NCI-H2081 treated with DMSO at 0.1 percent for 48 hours (cell line): ENCODE results near the gene PCGF2.

Source experiments
- DNase-seq: peaks from one replicate; lab custom pipeline; 2025; lab: John Stamatoyannopoulos, UW

The PCGF2 gene

GRCh38 chr17:38751144-38751807 is 3.1 kb upstream of the PCGF2 start:
- DNase-seq, result no peak

DNA sequence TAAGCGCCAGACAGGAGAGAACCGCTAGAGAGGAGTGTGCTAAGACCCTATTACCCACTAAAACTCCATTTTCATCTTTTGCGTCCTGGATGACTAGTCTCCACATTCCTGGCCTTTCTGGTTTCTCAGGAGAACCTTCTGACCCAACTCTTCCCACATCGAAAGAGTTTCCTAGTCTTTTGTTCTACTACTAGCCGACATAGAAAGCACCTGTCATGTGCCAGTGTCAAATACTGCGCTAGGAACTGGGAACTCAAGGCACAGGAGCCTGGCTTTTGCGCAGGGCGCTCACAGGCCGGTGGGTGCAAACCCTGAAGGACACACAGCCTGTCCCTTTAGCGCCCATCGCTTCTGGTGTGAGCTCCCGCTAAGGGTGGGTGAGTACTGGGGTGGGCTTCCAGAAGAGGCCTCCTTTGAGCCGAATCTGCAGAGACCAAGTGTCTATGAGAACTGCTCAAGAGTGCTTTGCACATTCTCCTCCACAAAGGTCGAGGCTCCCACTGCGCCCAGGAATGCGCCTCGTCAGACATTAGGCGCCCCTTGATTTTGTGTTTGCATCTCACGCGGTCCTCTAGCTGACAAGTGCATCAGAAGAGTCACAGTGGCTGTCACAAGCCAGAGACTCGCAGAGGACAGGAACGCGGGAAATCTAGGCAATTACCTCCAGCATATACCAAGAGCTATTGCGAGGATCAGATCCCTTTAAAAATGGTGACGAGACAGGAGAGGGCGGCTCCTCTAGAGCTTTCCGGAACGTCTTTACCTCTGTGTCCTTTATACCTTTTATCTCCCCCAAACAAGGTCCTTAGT is 2.4 kb upstream of the PCGF2 start:
- DNase-seq, result no peak

- no peak for DNase-seq
Observed at GRCh38 chr17:38750044-38750311, 1.8 kb upstream of the PCGF2 start.

DNA sequence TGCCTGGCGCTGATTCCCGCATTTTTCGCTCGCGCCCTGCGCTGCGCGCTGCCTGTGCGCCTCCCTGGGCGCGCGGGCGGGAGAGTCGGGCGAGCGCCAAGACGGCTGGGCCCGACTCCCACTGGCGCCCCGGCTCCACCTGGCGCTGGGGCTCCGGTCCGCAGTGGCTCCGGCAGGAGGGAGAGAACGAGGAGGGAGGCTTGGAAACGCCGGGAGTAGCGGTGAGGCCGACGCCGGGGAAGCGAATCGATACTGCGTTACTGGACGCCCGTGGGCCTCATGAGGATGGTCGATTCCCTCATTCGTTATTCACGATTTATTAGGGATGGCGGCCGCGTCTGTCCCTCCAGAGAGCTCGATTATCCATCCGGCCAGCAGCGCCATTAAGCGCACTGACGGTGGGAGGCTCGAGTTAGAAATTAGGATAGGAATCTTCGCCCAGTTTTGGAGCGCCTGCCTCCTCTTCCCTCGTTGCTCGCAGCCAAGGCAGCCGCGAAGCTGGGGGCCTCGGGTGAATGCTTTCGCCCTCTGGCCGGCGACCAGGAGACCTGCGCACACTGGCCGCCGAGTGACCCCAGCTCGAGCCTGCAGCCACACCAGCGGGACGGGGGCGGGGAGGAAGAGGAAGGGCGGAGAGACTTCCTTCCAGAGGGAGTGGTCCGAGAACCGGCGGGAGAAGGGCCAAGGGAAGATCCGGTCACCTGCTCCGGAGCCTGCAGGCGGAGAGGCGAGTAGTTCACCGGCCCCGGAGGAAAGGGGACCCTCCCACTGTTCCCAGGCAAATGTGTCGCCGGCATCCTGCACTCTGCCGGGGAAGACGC is 1.3 kb upstream of the PCGF2 start:
- DNase-seq, result no peak

GRCh38 chr17:38748892-38749222 is 721 bp upstream of the PCGF2 start:
- DNase-seq, result no peak

DNA sequence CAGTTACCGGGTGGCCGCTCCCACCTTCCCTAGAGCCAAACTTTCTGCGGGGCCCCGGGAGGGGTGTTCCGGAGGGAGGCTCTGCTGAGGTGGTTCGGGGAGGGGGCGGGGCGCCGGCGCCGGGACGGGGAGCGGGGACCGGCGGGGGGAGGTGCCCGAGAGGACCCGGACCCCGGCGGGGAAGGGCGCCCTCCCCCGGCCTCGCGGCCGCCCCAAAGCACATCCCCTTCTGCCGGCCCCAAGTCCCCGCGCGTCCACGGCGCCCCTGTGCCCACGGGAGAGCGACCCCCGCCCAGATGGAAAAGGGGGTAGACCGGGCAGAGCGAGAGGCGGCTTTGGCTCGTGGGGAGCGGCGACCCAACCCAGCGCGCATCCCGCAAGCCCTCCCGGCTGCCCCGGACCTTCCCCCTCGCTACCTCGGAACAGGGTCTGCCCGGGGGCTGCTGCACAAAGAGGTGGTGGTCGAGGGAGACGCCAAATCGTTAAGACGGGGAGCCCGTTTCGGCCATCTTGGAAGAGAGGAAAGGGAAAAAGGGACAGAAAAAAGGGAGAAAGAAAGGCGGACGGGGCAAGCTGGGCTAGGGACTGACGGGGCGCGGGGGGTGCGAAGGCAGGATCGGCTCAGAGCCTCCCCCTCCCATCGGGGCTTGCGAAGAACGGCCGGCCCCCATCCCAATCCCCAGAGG is 530 bp downstream of the PCGF2 start:
- no peak for DNase-seq

GRCh38 chr17:38746849-38747462 is 1.2 kb downstream of the PCGF2 start:
- no peak for DNase-seq

DNA sequence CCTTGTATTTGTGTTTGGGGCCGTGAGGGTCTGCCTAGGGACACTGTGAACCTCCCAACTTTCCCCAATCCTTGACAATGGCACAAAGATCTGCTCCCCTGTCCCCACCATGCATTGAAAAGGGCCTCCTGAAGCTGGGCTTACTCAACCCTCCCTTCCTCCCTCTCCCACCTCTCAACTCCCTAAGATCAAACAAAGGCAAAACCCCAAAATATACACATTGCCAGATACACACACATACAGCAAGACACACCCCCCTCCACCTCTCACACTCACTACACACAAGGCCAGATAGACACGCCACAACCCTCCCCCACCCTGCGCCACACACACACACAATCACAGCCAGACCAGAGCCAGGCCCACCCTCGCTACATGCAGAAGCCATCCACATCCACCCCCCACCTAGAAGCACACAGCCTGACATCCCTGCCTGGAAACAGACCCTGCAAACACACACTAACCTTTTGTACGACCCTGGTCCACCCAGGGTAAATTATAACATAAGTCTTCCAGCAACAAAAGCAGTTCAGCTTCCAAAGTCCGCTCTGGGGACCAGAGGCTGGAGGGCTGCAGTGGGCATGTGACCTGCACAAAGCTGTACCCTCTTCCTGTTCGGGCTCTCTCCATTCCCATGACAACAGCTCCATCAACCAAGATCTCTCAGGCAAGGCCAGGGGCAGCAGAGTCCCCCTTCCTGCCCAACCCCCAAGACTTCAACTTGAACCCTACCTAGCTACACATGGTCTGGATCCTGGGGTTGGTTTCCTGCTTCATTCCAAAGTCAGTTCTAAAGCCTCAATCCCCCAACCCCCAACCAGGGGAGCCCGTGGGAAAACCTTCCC is 1.9 kb downstream of the PCGF2 start:
- DNase-seq, result no peak

GRCh38 chr17:38745545-38745944 is 2.6 kb downstream of the PCGF2 start:
- peak; percentile 44 for DNase-seq

- DNase-seq, result peak; percentile 57
Observed at GRCh38 chr17:38743556-38744171, 4.5 kb downstream of the PCGF2 start.

DNA sequence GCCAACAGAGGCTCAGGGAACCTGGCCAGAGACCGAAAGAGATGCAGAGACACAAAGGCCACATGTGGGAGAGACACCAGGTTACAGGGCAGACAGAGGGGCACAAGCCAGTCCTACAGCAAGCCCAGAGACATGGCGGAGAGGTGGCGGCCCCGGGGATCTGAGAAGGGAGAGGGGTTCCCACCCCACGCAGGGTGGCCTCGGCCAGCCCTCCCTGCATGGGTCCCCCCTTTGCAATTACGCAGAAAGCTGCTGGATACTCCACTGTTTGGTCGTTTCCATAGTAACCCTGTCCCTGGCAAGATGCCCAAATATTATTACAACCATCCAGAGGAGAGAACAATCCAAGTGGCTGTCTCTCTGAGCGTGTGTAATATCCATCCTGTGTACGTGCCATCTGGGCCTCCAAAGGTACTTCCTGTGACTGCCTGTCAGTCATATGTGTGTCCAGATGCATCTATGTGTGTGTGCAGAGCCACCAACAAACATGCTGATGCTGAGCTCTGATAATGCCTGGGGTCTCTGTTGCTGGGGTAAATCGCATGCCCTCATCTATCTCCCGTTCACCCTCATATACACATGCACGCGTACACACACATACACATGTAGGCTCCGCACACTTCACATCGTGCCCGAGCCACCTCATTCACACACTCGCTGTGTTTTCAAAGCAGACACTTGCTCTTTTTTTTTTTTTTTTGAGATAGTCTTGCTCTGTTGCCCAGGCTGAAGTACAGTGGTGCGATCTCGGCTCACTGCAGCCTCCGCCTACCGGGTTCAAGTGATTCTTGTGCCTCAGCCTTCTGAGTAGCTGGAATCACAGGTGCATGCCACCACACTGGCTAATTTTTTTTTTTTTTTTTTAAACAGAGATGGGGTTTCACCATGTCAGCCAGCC is 5.5 kb downstream of the PCGF2 start:
- DNase-seq, result peak; percentile 97

DNA sequence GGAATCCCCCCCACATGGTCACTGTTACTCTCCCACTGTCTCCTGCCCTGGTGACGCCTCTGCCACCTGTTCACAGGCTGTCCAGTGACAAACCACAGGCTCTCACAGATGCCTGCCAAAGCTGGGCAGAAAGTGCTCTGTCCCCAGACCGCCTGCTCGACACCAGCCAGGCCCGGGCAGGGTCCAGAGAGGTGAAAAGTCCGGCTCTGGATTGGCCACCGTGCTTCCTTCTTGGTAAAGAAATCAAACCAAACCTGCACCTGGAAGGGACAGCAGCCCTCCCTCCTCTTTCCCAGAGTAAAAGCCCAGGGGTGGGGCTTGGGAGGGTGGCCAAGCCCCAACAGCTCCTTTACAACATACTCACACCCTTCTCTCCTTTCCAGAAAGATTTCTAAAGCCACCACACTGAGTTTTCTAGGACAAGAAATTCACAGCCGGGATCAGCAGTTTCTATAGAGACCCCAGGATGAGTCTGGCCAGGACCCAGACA is 6.2 kb downstream of the PCGF2 start:
- no peak for DNase-seq

DNA sequence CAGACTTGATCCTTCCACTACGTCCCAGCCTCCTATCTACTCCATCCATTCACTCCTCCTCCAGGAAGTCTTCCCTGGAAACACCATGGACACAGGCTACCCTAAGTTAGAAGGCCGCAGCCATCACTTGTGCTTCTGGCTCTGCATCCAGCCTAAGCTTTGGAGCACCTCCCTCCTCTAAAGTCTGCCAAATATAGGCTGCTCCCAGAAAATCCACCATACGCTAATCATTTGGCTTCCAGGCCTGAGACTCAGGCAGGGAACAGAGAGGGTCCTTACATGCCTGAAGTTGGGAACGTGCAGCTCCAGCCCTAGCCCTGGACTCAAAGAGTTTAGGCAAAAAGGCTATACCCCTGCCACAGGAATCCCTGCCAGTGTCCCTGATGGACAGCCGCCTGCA is 6.7 kb downstream of the PCGF2 start:
- no peak for DNase-seq

DNA sequence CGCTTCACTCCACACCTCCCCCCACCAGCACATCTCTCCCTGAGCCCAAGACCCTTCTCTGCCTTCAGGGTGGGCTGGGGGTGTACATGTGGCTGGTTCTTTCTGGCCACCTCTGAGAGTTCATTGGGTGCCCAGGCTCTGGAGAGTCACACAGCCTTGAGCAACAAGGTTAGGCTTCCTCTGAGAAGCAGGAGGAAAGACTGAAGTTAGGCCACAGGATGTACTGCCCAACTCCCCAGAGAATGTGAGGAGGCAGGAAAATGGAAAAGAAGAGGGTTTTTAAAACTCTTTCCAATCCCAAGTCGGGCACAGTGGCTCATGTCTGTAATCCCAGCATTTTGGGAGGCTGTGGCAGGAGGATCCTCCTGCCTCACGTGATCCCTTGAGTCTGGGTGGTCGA is 7.3 kb downstream of the PCGF2 start:
- no peak for DNase-seq

- DNase-seq, result no peak
Observed at GRCh38 chr17:38740044-38740443, 8.1 kb downstream of the PCGF2 start.

GRCh38 chr17:38739305-38739704 is 8.8 kb downstream of the PCGF2 start:
- DNase-seq, result no peak

GRCh38 chr17:38738686-38739085 is 9.4 kb downstream of the PCGF2 start:
- DNase-seq, result no peak

GRCh38 chr17:38738007-38738662 is 10.0 kb downstream of the PCGF2 start:
- no peak for DNase-seq
